Measurements from ENCODE around the gene HPCAL1.

GRCh38 chr2:10347562-10347948, 44.9 kb downstream of the HPCAL1 start:
- TF ChIP-seq, protein P1, sequence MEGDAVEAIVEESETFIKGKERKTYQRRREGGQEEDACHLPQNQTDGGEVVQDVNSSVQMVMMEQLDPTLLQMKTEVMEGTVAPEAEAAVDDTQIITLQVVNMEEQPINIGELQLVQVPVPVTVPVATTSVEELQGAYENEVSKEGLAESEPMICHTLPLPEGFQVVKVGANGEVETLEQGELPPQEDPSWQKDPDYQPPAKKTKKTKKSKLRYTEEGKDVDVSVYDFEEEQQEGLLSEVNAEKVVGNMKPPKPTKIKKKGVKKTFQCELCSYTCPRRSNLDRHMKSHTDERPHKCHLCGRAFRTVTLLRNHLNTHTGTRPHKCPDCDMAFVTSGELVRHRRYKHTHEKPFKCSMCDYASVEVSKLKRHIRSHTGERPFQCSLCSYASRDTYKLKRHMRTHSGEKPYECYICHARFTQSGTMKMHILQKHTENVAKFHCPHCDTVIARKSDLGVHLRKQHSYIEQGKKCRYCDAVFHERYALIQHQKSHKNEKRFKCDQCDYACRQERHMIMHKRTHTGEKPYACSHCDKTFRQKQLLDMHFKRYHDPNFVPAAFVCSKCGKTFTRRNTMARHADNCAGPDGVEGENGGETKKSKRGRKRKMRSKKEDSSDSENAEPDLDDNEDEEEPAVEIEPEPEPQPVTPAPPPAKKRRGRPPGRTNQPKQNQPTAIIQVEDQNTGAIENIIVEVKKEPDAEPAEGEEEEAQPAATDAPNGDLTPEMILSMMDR (IDR thresholded peaks at IDR 0.05) = no peak
- TF ChIP-seq POLR2A (IDR thresholded peaks at IDR 0.05) (no peak), POLR2AphosphoS5 (IDR thresholded peaks at IDR 0.05) (no peak)

Measured in prostate gland (tissue), 2 donors.